GM21390 (cell line): Measurements from ENCODE around the gene MAP2K3.
A peak's percentile ranks its signal among the peaks of the same experiment; 100 is the strongest.
"Not testable (repeated sequence)": the region's sequence is repeated elsewhere in the genome, so short reads cannot be mapped to it uniquely, and the experiment has no call there.

ENCODE experiments used
- ATAC-seq: cut with Tn5 transposase; IDR thresholded peaks from one replicate; pipeline ENCODE4 v1.9.1; 2021; ENCODE audit not compliant: unreplicated experiment

MAP2K3 gene

GRCh38 chr17:21310061-21310765 is 25.7 kb downstream of the MAP2K3 start:
- ATAC-seq, result not testable (repeated sequence)

GRCh38 chr17:21310766-21311602 is 26.5 kb downstream of the MAP2K3 start:
- not testable (repeated sequence) for ATAC-seq

DNA sequence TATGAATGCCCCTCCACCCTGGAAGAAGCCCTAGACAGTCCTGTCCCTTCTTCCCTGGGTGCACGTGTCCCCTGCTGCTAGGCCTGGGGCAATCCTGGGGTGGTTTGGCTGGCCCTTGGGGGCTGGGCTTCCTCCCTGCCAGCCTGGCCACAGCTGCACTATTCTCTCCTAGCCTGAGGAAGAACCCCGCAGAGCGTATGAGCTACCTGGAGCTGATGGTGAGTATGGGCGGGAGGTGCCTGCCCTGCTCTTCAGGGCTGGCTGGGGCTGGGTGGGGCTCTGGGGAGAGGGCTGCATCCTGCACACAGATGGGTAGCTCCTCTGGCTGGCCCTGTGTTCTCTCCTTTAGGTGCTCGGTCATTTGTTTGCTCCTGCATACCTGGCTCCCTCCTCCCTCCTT is 28.8 kb downstream of the MAP2K3 start:
- no peak for ATAC-seq

DNA sequence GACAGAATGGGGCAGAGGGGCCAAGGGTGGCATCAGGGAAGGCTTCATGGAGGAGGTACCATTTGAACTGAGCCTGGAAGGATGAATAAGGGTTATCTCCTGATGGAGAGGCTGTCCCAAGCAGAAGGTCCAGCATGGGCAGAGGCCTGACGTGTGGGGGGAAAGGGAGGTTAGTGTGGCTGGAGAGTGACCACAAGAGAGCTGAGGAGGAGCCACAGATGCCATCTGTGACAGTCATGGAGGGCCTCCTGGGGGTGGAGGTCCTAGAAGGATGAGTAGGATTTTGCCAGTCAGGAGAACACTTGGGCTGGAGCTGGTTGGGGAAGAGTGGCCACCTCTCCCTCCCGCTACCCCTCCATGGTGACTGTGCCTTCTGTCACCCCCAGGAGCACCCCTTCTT is 29.2 kb downstream of the MAP2K3 start:
- not testable (repeated sequence) for ATAC-seq

DNA sequence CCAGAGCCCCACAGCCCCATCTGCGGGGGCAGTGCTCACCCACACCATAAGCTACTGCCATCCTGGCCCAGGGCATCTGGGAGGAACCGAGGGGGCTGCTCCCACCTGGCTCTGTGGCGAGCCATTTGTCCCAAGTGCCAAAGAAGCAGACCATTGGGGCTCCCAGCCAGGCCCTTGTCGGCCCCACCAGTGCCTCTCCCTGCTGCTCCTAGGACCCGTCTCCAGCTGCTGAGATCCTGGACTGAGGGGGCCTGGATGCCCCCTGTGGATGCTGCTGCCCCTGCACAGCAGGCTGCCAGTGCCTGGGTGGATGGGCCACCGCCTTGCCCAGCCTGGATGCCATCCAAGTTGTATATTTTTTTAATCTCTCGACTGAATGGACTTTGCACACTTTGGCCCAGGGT is 29.8 kb downstream of the MAP2K3 start:
- ATAC-seq, result not testable (repeated sequence)

DNA sequence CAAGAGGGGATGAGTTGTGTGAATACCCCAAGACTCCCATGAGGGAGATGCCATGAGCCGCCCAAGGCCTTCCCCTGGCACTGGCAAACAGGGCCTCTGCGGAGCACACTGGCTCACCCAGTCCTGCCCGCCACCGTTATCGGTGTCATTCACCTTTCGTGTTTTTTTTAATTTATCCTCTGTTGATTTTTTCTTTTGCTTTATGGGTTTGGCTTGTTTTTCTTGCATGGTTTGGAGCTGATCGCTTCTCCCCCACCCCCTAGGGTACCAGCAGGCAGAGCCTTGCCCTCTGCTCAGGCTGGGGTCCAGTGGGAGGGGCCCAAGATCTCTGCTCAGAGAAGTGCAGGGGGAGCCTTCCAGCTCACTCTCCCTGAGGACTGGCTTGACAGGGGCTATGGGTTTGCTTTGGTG is 30.2 kb downstream of the MAP2K3 start:
- ATAC-seq, result not testable (repeated sequence)

GRCh38 chr17:21315246-21316000 is 30.9 kb downstream of the MAP2K3 start:
- not testable (repeated sequence) for ATAC-seq

DNA sequence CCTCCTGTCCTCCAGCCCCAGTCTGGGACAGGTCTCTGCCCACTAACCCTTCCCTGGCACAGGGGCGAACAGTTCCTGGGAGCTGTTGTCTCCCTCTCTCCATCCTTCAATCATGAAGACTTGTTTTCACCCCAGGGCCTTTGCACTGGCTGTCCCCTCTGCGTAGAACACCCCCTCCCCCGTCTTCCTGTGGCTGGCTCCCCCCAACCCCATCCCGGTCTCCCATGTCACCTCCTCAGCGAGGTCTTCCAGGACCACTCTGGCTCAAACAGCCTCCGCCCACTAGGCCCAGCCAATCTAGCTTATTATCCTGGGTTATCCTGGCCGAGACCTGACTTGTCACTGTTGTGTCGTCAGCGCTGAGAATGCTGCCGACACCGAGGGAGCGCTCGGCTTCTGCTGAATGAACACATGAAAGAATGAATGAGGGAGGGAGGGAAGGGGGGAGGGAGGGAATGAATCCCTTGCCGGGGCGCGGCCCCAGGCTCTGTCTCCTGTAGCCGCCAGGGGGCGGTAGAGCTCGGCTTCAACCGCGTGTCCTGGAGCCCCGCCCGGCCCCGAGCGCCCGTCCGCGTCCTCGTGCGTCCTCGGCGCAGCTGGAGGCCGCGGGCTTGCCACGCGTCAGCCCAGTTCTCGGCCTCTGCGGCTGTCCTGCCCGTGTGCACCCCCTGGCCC is 31.8 kb downstream of the MAP2K3 start:
- ATAC-seq, result peak; percentile 56

- not testable (repeated sequence) for ATAC-seq
Measured at GRCh38 chr17:21316887-21317500, 32.5 kb downstream of the MAP2K3 start.

GRCh38 chr17:21317821-21318220 is 33.3 kb downstream of the MAP2K3 start:
- ATAC-seq, result not testable (repeated sequence)

GRCh38 chr17:21318439-21318838 is 33.9 kb downstream of the MAP2K3 start:
- ATAC-seq, result no peak

DNA sequence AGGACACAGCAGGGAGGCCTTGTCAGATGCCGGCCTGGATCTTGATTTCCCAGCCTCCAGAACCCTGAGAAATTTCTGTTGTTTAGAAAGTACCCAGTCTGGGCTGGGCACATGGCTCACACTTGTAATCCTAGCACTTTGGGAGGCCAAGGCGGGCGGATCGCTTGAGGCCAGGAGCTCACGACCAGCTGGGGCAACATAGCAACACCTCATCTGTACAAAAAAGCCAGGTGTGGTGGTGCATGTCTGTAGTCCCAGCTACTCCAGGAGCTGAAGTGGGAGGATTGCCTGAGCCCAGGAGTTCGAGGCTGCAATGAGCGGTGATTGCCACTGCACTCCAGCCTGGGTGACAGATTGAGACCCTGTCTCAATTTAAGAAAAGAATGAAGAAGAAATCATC is 34.3 kb downstream of the MAP2K3 start:
- not testable (repeated sequence) for ATAC-seq

DNA sequence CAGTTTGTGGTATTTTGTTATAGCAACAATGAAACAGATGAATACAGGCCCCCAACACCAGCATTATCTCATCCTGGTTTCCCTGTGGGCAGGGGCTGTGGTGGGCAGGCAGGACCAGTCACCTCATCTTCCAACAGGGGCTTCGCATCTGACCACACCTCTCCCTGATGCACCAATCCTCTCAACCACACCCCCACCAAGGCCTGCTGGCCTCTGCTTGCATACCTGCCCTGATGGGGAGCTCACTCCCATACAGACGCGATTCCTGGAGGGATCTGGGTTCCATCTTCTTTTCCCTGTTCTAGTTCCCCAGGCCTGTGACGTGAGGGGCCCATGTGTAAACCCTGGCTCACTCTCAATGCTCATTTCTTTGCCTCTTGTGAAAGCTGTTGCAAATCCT is 34.7 kb downstream of the MAP2K3 start:
- ATAC-seq, result not testable (repeated sequence)

- not testable (repeated sequence) for ATAC-seq
Measured at GRCh38 chr17:21319686-21320375, 35.3 kb downstream of the MAP2K3 start.

DNA sequence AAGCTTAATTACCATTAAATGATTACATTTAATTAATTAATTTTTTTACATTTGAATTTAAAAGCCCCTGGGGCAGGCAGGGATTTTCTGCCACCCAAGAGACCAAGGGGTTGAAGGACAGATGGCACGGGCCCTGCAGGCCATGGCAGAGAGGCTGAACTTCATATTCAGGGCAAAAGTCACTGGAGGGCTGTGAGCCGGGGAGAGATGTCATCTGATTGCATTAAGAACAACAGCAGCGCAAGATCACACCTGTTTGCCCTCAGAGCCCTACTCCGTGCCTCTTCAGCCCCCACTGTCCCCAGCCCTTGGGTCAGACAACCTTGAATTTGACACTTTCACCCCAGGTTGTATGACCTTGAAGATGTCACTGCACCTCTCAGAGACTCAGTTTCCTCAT is 35.9 kb downstream of the MAP2K3 start:
- ATAC-seq, result not testable (repeated sequence)

DNA sequence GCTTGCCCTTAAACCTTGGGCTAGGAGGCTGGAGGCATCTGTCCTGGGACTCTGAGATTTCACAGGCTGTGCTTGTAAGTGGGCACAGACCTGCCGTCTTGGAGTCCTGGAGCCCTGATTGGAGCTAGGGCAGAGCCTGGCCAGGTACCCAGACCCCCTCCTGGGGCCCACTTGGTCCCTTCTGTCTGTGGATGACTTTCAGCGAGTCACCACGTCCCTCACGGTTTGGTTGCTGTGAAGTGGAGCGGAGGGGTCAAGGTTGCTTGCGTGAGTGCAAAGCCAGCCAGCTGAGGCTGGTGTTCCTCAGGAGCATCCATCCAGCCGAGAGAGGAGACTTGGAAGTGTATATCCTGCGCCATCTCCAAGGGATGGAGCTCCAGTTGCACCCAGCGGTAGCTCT is 36.5 kb downstream of the MAP2K3 start:
- ATAC-seq, result not testable (repeated sequence)

GRCh38 chr17:21321744-21322191 is 37.3 kb downstream of the MAP2K3 start:
- not testable (repeated sequence) for ATAC-seq

DNA sequence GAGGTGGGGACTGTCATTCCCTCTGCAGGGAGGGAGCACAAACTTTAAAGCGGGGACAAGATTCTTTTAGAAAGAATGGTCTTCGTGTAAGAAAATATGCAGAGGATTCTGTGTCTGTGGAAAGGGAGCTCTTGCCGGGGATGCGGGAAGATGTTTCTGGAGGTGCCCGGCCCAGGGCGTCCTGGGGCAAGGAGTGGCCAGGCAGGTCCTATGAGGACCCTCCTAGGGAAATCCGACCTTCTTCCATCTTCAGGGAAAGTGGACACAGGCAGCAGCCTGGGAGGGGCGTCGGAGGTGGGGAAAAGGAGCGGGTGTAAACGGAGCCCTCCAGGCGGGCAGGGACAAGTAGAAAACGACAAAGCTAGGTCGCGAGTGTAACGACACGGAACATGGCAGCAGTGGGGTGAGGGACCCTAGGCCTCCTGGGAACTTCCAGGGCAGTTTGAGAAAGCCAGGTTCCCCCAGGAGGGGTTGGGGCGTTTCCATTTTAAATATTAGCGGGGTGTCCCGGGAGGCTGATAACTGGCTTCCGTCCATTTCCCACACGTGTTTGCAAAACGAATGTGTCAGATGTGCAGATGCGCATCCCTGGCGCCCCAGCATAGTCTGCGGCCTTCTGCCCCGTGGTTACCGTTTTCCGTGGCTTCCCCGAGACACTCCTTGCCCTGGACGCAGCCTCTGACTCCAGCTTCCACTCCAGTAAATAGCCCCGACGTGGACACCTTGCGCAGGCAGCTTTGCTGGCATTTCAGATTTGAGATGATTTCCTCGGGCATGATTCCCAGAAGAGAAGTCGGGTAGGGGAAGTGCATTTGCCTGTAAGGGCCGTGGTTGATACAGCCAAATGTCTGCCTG is 39.0 kb downstream of the MAP2K3 start:
- not testable (repeated sequence) for ATAC-seq

DNA sequence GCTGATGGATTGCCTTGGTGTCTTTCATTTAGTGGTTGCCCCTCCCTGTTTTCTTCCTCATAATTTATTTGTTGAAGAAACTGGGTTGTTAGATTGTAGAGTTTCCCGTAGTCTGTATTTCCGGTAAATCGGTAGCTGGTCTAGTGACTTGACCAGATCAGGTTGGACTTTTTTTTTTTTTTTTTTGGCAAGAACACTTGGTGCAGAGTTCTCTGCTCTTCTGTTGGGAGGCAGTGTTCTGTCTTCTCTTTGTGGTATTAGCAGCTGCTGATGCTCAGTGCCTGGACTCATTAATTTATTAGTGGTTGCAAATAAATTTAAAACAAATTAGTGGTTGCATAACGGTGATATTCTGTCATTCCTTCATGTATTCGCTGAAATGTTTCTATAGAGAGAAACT is 40.2 kb downstream of the MAP2K3 start:
- ATAC-seq, result not testable (repeated sequence)
